ENCODE data around the gene RBFA. TPM values are rescaled to one million over a fixed set of nuclear protein-coding genes. Genes with fewer than 3 reads are reported as not detected.
"Not testable (repeated sequence)": the region's sequence is repeated elsewhere in the genome, so short reads cannot be mapped to it uniquely, and the experiment has no call there.

Gene RBFA
- total and polyA plus RNA-seq, 3 donors from 2014 or later: 25.9 to 57.6 (median 57.0) TPM

GRCh38 chr18:80022613-80023012 lies 11.6 kb upstream of the RBFA start:
- H3K27me3 ChIP-seq: no peaks in the 10 kb centered on the region
- 26 to 39% methylated on average over 1 of the region's 1 CpG for WGBS, 2 donors
- intact Hi-C loops (cut with DNase I; ENCODE audit: low total_unique reads): no loop called here
- H3K4me3 ChIP-seq: no peak overlapping the region
- no peaks in the 10 kb centered on the region for H3K4me1 ChIP-seq
- H3K36me3 ChIP-seq (ENCODE audit: low read depth, missing control alignments): no peaks in the 10 kb centered on the region
- peaks cover 3% of the 10 kb centered on the region for H3K9me3 ChIP-seq
- no peak for DNase-seq
- no peak overlapping the region for H3K27ac ChIP-seq
- no peak for TF ChIP-seq POLR2A (IDR thresholded peaks at IDR 0.05)
- no peak for TF ChIP-seq CTCF (IDR thresholded peaks at IDR 0.05)

- no peaks in the 10 kb centered on the region for H3K36me3 ChIP-seq (ENCODE audit: low read depth, missing control alignments)
- peak; percentile 37 for DNase-seq
- no peak for TF ChIP-seq POLR2A (IDR thresholded peaks at IDR 0.05)
- peak in 1 of 3 experiments; percentile 42 for TF ChIP-seq CTCF (IDR thresholded peaks at IDR 0.05)
- no peak overlapping the region for H3K27ac ChIP-seq
- intact Hi-C loops (cut with DNase I; ENCODE audit: low total_unique reads): no loop called here
- H3K4me3 ChIP-seq: no peak overlapping the region
- H3K9me3 ChIP-seq: peaks cover 3% of the 10 kb centered on the region
- H3K27me3 ChIP-seq: no peaks in the 10 kb centered on the region
- H3K4me1 ChIP-seq: no peaks in the 10 kb centered on the region
- 62 to 72% methylated on average over 4 of the region's 4 CpGs for WGBS, 2 donors
Measured at GRCh38 chr18:80023173-80023572, 11.1 kb upstream of the RBFA start.

- peaks cover 3% of the 10 kb centered on the region for H3K9me3 ChIP-seq
- intact Hi-C loops (cut with DNase I; ENCODE audit: low total_unique reads): no loop called here
- DNase-seq: no peak
Measured at GRCh38 chr18:80026363-80026762, 7.9 kb upstream of the RBFA start.

GRCh38 chr18:80027719-80028118 lies 6.5 kb upstream of the RBFA start:
- intact Hi-C loops (cut with DNase I; ENCODE audit: low total_unique reads); H3K9me3 ChIP-seq; H3K36me3 ChIP-seq (ENCODE audit: low read depth, missing control alignments); DNase-seq; H3K27ac ChIP-seq; H3K4me3 ChIP-seq; H3K4me1 ChIP-seq; H3K27me3 ChIP-seq: not testable (repeated sequence)

More at GRCh38 chr18:80026363-80026762, 7.9 kb upstream of the RBFA start:
- no peak overlapping the region for H3K4me3 ChIP-seq
- no peaks in the 10 kb centered on the region for H3K4me1 ChIP-seq
- no peaks in the 10 kb centered on the region for H3K36me3 ChIP-seq (ENCODE audit: low read depth, missing control alignments)
- no peak overlapping the region for H3K27ac ChIP-seq
- TF ChIP-seq POLR2A (IDR thresholded peaks at IDR 0.05): no peak
- TF ChIP-seq CTCF (IDR thresholded peaks at IDR 0.05): no peak
- WGBS, 2 donors: 91 to 95% methylated on average over 7 of the region's 7 CpGs
- H3K27me3 ChIP-seq: no peaks in the 10 kb centered on the region

GRCh38 chr18:80029690-80030089 lies 4.5 kb upstream of the RBFA start:
- Histone ChIP-seq H3K4me3 (no peak overlapping the region), H3K27me3 (no peaks in the 10 kb centered on the region), H3K9me3 (no peaks in the 10 kb centered on the region), H3K4me1 (peaks cover under 1% of the 10 kb centered on the region), H3K27ac (peak overlapping the region; percentile 14 to 39), H3K36me3 (ENCODE audit: low read depth, missing control alignments) (no peaks in the 10 kb centered on the region)
- no peak for TF ChIP-seq CTCF (IDR thresholded peaks at IDR 0.05)
- no peak for DNase-seq
- 77 to 83% methylated on average over 1 of the region's 1 CpG for WGBS, 2 donors
- intact Hi-C loops (cut with DNase I; ENCODE audit: low total_unique reads): no loop called here
